Neuron (in vitro differentiated cells): ENCODE data around the gene USP12.
"Not testable (repeated sequence)": the region's sequence is repeated elsewhere in the genome, so short reads cannot be mapped to it uniquely, and the experiment has no call there.

ENCODE experiments used
- H2AFZ ChIP-seq: one replicate; pipeline ENCODE4 v1.6.1; 2013; ENCODE audit warnings: low read depth, mild to moderate bottlenecking, inconsistent platforms, low read length, moderate library complexity
- H3K27me3 ChIP-seq: one replicate; pipeline ENCODE4 v1.6.1; 2013; ENCODE audit warnings: low read length; ENCODE audit not compliant: insufficient read depth
- H3K36me3 ChIP-seq: one replicate; pipeline ENCODE4 v1.6.1; 2013; ENCODE audit warnings: low read length; ENCODE audit not compliant: insufficient read depth
- H3K4me1 ChIP-seq: one replicate; pipeline ENCODE4 v1.6.1; 2013; ENCODE audit warnings: low read length; ENCODE audit not compliant: insufficient read depth
- H3K4me3 ChIP-seq: 2 replicates; pipeline ENCODE4 v1.5.1; 2013; ENCODE audit warnings: mild to moderate bottlenecking, low read length, moderate library complexity
- H3K9me3 ChIP-seq: one replicate; pipeline ENCODE4 v1.6.1; 2013; ENCODE audit warnings: low read length

Gene USP12

DNA sequence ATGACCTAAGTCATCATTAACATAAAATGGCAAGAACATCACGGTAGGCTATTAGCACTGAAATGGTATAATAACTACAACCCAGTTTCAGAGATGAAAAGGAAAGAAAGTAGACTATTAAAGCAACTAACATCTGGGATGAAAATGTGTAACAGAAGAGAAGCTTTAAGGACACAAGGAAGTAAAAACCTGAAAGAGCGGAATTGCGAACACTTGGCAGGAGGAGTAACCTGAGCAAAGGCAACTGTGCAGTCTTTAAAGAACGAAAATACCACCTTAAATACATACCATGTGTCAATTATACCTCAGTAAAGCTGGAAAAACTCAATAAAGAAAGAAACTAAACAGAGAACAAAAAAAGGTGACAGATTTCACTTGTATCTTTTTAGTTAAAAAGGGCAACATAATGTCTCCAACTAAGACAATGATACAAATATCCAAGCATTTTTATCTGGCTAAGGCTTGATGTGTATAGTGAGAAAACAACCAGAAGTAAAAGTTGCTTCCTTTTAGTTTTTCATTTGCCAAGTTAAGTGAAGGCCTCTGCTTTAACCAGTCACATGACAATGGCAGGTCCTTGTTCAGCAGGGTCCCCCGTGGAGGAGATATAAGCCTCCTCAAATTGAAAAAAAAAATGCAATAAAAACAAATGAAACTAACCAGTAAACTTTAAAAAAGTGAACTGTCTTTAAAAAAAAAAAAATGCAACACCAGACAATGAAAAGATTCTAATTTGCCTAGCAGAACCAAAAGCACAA is 11.6 kb downstream of the USP12 start:
- Histone ChIP-seq H3K4me3 (no peak overlapping the region), H3K9me3 (peaks cover 2% of the 10 kb centered on the region), H3K4me1 (no peaks in the 10 kb centered on the region), H3K27me3 (no peaks in the 10 kb centered on the region), H3K36me3 (no peaks in the 10 kb centered on the region), H2AFZ (no peak overlapping the region)

DNA sequence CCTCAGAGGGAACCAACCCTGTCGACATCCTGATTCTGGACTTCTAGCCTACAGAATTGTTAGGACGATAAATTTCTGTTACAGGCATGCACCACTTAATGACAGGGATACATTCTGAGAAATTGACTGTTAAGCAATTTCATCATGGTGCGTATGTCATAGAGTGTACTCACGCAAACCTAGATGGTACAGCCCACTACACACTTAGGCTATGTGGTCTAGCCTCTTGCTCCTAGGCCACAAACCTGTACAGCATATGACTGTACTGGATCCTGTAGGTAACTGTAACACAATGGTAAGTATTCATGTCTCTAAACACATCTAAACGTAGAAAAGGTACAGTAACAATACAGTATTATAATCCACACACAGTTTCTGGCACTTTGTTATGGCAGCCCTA is 13.3 kb downstream of the USP12 start:
- no peak overlapping the region for H2AFZ ChIP-seq

DNA sequence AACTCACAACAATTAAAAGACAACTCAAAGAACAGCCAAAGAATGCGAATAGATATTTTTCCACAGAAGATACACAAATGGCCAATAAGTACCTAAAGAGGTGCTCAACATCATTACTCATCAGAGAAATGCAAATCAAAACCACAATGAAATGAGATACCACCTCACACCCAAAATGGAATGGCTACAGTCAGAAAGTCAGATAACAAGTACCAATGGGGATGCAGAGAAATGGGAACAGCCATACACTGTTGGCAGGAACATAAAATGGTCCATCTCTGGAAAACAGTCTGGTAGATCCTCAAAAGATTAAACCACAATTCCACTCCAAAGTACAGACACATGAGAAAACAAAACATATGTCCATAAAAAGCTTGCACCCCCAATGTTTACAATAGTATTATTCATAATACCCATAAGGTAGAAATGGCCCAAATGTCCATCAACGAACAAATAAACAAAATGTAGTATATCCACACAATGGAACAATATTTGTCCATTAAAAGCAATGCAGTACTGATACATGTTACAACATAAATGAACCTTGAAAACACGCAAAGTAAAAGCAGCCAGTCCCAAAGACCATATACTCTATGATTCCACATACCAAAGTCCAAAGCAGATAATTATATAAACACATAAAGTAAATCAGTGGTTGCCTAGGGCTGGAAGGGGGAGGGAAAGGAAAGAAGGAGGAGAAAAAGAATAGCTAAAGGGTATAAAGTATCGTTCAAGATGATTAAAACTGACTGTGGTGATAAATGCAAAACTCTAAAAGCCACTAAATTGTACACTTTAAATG is 19.6 kb downstream of the USP12 start:
- Histone ChIP-seq H3K4me3 (no peak overlapping the region), H3K36me3 (no peaks in the 10 kb centered on the region), H3K9me3 (peaks cover 3% of the 10 kb centered on the region), H2AFZ (no peak overlapping the region), H3K27me3 (no peaks in the 10 kb centered on the region), H3K4me1 (no peaks in the 10 kb centered on the region)

More for the DNA sequence above, 13.3 kb downstream of the USP12 start:
- Histone ChIP-seq H3K4me1 (no peaks in the 10 kb centered on the region), H3K36me3 (no peaks in the 10 kb centered on the region), H3K9me3 (peaks cover 2% of the 10 kb centered on the region), H3K27me3 (no peaks in the 10 kb centered on the region), H3K4me3 (no peak overlapping the region)

DNA sequence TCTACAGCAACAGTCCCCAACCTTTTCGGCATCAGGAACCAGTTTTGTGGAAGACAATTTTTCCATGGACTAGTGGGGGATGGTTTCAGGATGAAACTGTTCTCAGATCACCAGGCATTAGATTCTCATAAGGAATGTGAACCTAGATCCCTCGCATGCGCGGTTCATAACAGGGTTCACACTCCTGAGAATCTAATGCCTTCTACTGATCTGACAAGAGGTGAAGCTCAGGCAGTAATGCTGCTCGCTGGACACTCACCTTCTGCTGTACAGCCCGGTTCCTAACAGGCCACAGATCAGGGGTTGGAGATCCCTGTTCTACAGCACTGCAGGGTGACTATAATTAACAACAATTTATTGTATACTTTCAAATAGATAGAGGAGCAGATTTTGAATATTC is 21.9 kb downstream of the USP12 start:
- no peaks in the 10 kb centered on the region for H3K27me3 ChIP-seq
- H3K36me3 ChIP-seq: no peaks in the 10 kb centered on the region
- H3K9me3 ChIP-seq: peaks cover 2% of the 10 kb centered on the region
- no peak overlapping the region for H3K4me3 ChIP-seq
- H2AFZ ChIP-seq: no peak overlapping the region
- H3K4me1 ChIP-seq: no peaks in the 10 kb centered on the region

DNA sequence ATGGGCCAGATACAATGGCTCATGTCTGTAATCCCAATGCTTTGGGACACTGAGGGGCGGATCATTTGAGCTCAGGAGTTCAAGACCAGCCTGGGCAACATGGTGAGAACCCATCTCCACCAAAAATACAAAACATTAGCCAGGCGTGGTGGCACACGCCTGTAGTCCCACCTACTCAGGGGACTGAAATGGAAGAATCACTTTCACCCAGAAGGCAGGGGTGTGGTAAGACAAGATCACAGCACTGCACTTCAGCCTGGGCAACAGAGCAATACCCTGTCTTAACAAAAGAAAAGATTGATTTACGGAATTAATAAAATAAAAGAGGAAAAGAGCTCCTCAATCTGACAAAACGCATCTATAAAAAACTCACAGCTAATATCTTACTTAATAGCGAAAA is 22.7 kb downstream of the USP12 start:
- Histone ChIP-seq H3K27me3 (no peaks in the 10 kb centered on the region), H3K36me3 (no peaks in the 10 kb centered on the region), H3K9me3 (peaks cover 2% of the 10 kb centered on the region), H3K4me1 (no peaks in the 10 kb centered on the region), H3K4me3 (no peak overlapping the region), H2AFZ (no peak overlapping the region)

DNA sequence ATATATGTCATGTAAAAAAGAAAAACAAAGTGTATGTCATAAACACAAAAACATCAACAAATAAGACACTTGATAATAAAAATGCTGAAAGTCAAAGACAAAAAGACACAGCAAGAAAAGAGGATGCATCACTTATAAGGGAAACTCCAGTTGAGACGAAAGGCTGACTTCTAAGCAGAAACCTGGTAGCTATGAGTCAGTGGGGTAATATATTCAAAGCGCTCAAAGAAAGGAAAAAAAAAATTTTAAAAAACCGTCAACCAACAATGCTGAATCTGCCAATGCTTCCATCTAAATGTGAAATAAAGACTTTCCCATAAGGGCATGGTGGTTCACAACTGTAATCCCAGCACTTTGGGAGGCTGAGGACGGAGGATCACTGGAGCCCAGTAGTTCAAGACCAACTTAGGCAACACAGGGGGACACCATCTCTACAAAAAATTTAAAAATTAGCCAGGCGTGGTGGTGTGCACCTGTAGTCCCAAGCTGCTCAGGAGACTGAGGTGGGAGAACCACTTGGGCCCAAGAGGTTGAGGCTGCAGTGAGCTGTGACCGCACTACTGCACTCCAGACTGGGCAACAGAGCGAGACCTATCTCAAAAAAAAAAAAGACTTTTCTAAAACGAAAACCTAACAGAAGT is 24.0 kb downstream of the USP12 start:
- H3K36me3 ChIP-seq: no peaks in the 10 kb centered on the region
- H3K4me1 ChIP-seq: no peaks in the 10 kb centered on the region
- H3K27me3 ChIP-seq: no peaks in the 10 kb centered on the region
- peaks cover 6% of the 10 kb centered on the region for H3K9me3 ChIP-seq
- H2AFZ ChIP-seq: no peak overlapping the region
- H3K4me3 ChIP-seq: no peak overlapping the region

DNA sequence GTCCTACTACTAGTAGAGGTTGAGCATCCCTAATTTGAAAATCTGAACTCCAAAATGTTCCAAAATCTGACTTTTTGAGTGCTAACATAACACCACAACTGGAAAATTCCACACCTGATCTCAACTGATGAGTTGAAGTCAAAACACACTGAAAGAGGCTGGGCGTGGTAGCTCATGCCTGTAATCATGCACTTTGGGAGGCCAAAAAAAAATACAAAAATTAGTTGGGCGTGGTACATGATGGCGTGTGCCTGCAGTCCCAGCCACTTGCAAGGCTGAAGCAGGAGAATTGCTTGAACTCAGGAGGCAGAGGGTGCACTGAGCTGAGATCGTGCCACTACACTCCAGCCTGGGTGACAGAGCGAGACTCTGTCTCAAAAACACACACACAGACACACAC is 29.9 kb downstream of the USP12 start:
- Histone ChIP-seq H3K4me1 (no peaks in the 10 kb centered on the region), H3K27me3 (no peaks in the 10 kb centered on the region), H3K9me3 (peaks cover 10% of the 10 kb centered on the region), H3K36me3 (no peaks in the 10 kb centered on the region), H2AFZ (no peak overlapping the region), H3K4me3 (no peak overlapping the region)

DNA sequence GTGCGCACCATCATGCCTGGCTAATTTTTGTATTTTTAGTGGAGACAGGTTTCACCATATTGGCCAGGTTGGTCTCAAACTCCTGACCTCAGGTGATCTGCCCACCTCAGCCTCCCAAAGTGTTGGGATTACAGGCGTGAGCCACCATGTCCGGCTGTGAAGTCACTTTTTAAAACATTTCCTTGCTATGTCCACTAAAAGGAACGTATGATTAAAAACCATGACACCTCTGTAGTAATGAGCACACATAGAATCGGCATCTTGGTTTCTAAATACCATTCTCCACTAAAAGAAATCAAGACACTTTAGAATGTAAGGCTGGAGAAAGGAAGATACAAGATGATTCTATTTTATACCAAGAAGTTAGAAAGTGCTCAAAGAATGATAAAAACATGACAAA is 30.5 kb downstream of the USP12 start:
- not testable (repeated sequence) for H3K4me3 ChIP-seq, H3K36me3 ChIP-seq, H2AFZ ChIP-seq, H3K27me3 ChIP-seq, H3K9me3 ChIP-seq, H3K4me1 ChIP-seq

DNA sequence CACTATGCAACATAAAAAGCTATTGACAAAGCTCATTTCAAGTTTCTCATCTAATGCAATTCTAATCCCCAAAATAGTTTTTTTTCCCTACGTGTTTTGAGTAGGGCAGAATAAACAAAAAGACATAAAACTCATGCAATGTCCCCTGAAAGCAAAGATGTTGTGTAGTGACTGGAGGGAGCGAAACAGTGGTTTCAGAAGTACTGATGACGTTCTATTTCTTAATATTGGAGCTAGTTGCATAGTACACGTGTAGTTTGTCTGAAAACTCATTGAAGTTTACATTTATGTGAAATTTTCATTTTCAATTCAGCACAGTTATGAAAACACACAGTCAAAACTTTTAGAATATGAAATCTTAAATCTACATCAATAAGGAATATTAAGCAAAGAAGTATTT is 31.6 kb downstream of the USP12 start:
- Histone ChIP-seq H3K9me3 (peaks cover 10% of the 10 kb centered on the region), H2AFZ (no peak overlapping the region), H3K4me1 (no peaks in the 10 kb centered on the region), H3K36me3 (no peaks in the 10 kb centered on the region), H3K27me3 (no peaks in the 10 kb centered on the region), H3K4me3 (no peak overlapping the region)

DNA sequence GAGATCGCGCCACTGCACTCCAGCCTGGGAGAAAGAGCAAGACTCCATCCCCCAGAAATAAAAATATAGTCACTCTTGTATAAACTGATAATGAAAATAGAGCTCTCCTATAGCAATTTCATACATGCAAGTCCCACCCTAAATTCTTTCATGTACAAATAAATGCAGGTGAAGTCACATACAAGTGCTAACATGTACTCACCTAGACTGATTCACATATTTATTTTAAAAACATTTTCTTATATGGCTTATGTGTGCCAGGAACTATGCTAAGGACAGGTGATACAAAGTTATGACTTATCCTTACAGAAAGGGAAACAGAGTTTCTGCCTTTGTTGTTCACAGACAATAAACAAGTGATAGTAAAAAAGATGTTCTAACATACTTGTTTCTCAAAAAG is 32.0 kb downstream of the USP12 start:
- no peak overlapping the region for H2AFZ ChIP-seq
- H3K4me1 ChIP-seq: no peaks in the 10 kb centered on the region
- peaks cover 10% of the 10 kb centered on the region for H3K9me3 ChIP-seq
- H3K27me3 ChIP-seq: no peaks in the 10 kb centered on the region
- H3K4me3 ChIP-seq: no peak overlapping the region
- H3K36me3 ChIP-seq: no peaks in the 10 kb centered on the region

DNA sequence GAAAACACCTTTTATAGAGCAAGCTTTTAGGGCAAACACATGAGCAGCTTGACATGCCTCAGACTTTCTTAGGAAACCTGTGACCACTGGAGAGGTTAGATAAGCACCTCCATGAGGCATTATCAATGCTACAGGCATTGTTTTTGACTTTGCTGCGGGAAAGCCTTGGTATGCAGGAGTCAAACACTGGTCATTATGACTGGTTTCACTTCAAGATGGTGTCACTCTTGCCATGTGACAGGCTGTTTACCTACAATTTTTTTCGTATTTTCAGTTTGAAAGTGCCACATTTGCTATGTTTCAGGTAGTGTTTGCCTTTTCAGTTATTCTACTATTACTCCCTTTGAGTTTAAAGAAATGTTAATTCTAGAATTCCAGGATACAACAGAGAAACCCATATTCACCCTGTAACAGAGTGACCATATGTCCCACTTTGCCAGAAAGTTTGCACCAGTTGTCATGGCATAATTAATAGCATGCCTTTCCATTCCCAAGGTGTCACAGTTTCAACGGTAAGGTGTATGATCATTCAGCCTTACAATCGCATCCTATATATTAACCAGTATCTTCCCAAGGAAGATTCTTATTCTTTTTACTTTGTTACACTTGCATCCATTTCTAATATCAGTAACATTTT is 33.0 kb downstream of the USP12 start:
- Histone ChIP-seq H2AFZ (no peak overlapping the region), H3K4me3 (no peak overlapping the region), H3K4me1 (no peaks in the 10 kb centered on the region), H3K36me3 (no peaks in the 10 kb centered on the region), H3K9me3 (peaks cover 10% of the 10 kb centered on the region), H3K27me3 (no peaks in the 10 kb centered on the region)

DNA sequence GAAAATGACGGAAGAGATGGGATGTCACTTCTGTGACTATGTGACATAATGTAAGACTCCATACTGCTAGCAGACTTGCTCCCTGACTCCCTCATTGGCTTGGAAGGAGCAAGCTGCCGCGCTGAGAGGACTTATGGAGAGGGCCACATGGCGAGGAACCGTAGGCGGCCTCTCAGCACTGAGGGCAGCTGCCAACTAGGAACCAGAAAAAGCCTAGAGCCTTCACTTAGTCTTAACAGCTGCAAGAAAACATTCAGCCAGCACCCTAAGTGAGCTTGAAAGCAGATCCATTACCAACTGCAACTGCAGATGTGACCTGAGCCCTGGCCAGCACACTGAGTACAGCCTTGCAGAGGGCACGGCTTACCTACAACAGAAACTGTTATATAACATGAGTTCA is 33.9 kb downstream of the USP12 start:
- Histone ChIP-seq H3K36me3 (no peaks in the 10 kb centered on the region), H2AFZ (no peak overlapping the region), H3K9me3 (peaks cover 6% of the 10 kb centered on the region), H3K4me3 (no peak overlapping the region), H3K27me3 (no peaks in the 10 kb centered on the region), H3K4me1 (no peaks in the 10 kb centered on the region)

DNA sequence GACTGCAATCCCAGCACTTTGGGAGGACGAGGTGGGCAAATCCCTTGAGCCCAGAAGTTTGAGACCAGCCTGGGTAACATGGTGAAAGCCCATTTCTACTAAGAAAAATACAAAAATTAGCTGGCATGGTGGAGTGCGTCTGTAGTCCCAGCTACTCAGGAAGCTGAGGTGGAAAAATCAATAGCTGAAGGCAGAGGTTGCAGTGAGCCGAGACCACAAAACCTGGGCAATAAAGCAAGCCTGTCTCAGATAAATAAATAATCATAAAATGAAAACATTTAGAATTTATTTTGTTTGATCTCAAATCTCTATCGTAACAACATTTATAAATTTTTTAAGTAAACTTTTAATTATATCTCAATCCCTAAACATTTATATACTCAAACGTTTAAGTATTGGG is 36.6 kb downstream of the USP12 start:
- Histone ChIP-seq H3K27me3 (no peaks in the 10 kb centered on the region), H3K4me3 (no peak overlapping the region), H3K9me3 (no peaks in the 10 kb centered on the region), H3K4me1 (no peaks in the 10 kb centered on the region), H3K36me3 (no peaks in the 10 kb centered on the region), H2AFZ (no peak overlapping the region)
